NCI-H2227 (cell line): ENCODE data around the gene EIF3D.
"Not testable (repeated sequence)": the region's sequence is repeated elsewhere in the genome, so short reads cannot be mapped to it uniquely, and the experiment has no call there.

Experiments used
- DNase-seq: peaks from one replicate; lab custom pipeline; 2025; ENCODE audit not compliant: unreplicated experiment; lab: John Stamatoyannopoulos, UW

EIF3D gene

DNA sequence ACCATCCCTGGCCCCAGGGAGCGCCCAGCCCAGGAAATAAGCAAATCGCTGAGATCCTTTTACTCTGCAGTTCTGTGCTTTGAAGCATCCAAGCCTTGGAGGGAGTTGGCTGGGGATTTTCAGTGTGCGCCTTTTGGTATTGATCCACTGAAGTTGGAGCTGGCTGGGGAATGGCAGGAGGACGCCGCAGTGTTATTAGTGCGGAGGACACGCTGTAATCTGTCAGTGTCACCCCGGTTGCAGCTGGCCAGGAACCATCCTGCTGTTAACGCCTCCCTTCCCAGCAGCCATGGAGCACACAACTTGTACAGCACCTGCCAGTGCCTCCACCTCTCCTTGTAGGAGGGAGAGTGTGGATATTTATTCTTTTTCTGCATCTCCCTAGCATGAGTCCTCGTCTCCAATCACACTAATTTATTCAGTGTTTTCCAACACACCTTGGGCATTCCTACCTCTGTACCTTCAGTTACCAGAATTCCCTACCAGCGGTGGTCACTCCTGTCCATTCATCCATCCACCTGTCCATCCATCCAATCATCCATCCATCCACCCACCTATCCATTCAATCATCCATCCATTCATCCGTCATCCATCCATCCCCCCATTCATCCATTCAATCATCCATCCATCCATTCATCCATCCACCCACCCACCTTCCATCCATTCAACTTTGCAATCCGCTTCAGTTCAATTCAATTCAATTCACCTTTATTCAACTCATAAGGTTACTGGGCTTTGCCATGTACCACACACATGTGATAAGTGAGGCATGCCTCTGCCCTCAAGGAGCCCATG is 21.9 kb upstream of the EIF3D start:
- peak; percentile 9 for DNase-seq

- no peak for DNase-seq
These were observed 20.1 kb upstream of the EIF3D start for GRCh38 chr22:36549033-36549432.

- DNase-seq, result peak; percentile 13
These were observed 19.6 kb upstream of the EIF3D start for GRCh38 chr22:36548606-36549005.

DNA sequence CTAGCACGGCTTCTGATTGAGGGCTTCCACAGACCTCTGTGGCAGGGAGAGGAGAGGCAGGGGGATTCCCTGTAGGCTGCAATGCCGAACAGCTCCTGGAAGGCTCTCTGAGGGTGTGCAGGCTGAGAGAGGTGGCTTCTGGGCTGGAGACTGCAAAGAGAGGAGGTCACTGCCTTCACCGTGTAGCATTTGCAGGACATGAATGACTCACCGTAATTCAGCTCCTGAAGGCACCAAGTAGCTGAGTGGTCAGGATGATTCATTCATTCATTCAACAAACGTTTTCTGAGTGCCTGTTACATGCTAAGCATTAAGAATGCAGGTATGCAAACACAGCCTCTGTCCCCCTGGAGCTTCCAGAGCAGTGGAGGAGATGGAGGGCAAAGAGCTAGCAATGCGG is 18.0 kb upstream of the EIF3D start:
- no peak for DNase-seq

DNA sequence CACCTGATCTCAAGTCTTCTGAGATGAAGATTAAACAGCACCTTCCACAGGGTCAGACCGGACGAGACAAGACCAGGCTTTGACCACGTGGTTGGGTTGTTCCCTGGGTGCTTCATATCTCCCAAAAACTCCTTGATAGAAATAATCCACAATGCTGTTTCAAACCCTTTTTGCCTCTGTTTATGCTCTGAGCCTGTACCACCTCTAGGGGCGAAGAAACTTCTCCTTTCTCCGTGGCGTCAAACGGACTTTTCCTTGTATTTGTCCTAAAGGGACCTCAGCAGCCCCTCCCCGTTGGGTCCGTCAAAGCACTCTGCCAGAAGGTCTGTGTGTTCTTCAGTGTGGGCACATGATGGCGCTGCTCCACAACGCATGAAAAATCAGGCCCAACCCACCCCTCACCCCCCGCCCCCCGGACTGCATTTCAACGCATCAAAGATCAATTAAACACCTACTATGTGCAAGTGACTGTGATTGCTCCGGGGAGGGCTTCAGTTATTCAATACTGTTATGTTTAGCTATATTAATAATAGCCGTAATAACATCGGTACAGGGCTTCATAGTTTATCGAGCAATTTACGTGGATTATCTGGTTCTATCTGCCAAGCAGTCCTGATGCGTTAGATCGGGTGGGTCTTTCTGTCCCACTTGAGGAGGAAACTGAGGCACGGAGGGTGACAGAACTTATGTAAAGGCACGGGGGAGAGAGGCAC is 17.3 kb upstream of the EIF3D start:
- peak; percentile 72 for DNase-seq

DNA sequence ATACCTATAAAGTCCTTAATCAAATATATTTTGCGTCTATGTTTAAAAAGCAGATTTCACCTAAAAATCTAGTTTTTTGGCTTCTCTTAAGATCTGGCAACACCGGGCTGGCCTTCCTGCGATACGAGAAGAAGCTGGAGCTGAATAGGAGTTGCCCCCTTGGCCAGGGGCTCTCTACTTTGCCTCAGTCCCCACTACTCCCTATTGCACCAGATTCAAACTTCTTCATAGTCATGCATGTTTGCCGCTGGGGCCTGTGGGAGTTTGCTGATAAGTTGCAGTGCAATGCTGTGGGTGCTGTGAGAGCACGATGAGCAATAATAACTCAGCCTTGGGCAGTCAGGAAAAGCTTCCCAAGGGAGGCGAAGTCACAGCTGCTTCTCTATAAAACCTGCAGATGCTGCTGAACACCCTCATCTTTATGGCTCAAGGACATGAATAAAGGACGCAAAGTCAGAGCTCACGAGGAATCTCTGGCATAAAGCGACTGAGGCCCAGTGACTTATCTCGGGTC is 15.2 kb upstream of the EIF3D start:
- no peak for DNase-seq

- no peak for DNase-seq
These were observed 13.0 kb upstream of the EIF3D start for GRCh38 chr22:36541831-36542411.

GRCh38 chr22:36540867-36541642 is 12.1 kb upstream of the EIF3D start:
- no peak for DNase-seq

DNA sequence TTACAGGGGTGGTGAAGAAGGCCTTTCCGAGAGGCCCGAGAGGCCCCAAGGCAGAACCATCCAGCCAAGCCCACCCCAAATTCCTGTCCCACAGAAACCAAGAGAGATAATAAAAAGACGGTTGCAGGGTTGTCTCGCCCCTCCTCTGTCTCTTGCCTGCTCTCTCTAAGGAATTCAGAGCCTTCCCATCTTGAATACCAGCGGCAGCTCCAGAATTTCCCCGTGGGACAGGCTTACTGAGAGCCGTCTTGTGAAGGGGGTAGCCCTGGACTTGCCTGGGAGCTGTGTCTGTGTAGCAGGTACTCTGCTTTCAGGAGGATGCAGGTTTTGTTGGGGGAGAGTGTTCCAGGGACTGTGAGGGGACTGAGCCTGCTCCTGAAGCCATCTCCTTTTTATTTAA is 9.6 kb upstream of the EIF3D start:
- DNase-seq, result no peak

- no peak for DNase-seq
These were observed 7.8 kb upstream of the EIF3D start for GRCh38 chr22:36536717-36537116.

DNA sequence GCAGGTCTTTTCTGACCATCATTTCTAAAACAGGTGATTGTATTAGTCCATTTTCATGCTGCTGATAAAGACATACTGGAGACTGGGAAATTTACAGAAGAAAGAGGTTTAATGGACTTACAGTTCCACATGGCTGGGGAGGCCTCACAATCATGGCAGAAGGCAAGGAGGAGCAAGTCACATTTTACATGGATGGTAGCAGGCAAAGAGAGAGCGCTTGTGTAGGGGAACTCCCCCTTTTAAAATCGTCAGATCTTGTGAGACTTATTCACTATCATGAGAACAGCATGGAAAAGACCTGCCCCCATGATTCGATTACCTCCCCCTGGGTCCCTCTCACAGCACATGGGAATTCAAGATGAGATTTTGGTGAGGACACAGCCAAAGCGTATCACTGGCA is 4.4 kb upstream of the EIF3D start:
- DNase-seq, result not testable (repeated sequence)

- no peak for DNase-seq
These were observed 3.5 kb upstream of the EIF3D start for GRCh38 chr22:36532466-36532865.

DNA sequence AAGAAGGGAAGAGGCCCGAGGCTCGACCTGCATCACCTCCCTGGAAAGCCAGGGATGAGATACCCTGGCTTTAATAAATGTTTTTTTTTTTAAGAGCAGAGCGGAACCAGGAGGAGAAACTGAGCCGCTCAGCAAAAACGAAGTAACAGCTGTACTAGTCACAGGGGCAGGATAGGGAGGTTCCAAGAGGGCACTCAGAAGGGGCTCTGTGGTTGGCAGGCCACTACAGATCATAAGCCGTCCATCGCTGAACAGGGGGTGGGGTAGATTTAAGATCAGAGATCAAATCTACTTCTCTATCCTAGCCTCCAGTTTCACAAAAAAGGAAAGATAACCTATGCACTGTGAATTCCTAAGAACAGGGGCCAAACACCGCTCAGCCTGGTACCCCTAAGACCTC is 625 bp downstream of the EIF3D start:
- DNase-seq, result no peak

DNA sequence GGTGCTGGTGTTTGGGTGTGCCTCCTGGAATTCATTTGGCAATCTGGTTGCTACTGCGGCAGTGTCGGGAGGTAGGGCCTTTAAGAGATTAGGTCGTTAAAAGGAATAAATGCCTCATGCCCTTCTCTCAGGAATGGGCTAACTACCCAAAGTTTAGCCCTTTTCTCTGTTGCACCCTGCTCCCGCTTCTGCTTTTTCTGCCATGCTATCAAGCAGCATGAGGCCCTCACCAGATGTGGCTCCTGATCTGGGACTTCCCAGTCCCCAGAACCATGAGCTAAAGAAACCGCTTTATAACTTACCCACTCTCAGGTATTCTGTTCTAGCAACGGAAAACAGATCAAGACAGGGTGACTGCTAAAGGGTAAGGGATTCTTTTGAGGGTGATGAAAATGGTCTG is 6.3 kb downstream of the EIF3D start:
- no peak for DNase-seq

DNA sequence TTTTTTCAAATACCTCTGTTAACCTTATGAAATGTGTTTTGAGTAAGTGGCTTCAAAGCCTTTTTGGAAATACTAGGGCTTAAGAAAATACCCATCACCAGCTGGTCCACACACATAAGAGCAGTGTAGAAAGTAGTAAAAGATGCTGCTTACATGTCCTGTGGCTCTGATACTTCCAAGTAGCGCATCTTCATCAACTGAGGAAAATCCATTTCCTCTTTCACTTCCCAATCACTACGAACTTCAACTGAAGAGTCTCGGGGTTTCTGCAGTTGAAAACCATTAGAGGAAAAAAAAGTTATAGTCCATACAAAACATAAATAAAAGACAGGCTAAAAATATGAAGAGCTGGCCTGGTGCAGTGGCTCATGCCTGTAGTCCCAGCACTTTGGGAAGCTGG is 8.5 kb downstream of the EIF3D start:
- no peak for DNase-seq

DNA sequence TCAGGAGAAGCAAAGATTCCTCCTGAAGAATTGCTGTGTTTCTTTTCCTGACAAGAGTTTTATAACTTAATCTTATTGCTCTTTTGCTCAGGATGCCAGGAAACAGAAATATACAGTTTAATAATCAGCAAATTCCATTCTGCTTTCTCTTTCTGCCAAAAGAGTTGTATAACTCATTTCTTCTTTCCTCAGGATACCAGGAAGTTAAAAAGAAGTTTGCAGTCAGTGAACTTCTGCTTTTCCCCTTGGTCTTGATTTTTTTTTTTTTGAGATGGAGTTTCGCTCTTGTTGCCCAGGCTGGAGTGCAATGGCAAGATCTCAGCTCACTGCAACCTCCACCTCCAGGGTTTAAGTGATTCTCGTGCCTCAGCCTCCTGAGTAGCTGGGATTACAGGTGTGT is 9.1 kb downstream of the EIF3D start:
- not testable (repeated sequence) for DNase-seq

GRCh38 chr22:36514766-36515165 is 14.2 kb downstream of the EIF3D start:
- DNase-seq, result no peak

DNA sequence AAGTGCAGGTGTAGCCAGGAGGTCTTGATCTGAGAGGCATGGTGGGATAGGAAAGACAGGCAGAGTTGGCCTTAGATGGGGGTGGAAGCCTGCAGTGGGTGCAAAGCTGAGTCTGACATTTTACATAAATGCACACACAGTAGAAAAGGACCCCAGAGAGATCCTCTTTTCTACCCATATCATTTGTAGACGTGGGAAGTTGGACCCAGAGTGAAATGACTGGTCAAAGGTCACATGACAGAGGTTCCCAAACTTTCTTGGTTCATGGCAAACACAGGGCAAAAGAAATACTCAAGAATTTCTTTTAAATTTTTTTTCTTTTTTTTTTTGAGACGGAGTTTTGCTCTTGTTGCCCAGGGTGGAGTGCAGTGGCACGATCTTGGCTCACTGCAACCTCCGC is 16.0 kb downstream of the EIF3D start:
- DNase-seq, result no peak

DNA sequence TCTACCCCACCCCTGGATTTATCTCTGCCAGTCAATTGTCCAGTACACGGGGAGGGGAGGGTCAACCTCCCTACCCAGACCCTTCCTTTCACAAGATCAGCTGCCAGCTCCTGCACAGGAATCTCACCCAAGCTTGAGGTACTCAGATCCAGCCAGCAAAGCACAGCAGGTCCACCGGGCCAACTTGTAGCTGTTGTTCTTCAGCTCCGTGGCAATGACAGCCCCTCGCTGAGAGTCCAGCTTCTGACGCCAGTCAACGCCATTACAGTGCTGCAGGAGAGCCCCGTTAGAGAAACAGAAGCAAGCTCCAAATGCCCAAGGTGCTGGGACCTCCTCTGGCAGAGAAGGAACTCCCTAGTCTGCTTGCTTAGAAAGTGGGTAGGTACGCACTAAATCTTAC is 16.6 kb downstream of the EIF3D start:
- DNase-seq, result no peak

DNA sequence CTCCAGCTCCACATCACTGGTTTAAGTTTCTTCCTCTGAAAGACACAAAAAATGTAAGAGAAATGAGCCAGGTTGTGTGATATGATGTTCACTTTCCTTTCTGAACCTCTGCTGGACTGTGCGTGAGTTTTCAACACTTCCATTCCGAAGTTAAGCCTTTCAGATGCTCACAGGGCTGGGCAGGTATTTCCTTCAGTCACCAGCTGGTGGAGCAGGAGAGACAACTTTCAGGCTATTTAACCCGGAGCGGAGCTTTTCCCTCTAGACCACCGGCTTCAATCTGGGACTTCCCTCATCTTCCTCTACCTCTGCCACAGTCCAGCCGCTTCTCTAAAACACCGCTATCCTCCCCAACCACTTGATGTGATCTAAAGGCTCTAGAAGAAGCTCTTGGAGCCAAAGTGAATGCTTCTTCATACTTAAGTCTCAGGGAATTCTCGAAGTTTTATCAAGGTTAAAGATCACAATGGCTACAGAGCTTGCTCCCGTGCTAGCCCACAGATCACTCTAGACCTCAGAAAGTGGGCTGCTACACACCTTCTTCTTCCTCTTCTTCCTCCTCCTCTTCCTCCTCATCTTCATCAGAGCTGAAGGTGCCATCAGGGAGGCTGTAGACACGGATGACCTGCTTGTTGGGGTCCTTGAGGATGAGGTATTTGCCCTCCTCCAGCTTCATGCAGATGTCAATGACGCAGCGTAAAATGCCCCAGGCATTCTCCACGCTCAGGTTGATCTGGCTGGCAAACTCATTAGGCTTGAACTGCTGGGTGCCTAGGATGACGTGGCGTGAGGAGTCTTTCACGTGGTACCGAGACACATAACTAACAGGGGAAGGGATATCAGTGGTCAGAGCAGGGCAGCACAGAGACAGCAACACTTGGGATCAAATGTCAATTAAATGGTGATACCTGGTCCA is 17.7 kb downstream of the EIF3D start:
- DNase-seq, result peak; percentile 48
